ENCODE data around the gene ZP1.

ZP1 gene

DNA sequence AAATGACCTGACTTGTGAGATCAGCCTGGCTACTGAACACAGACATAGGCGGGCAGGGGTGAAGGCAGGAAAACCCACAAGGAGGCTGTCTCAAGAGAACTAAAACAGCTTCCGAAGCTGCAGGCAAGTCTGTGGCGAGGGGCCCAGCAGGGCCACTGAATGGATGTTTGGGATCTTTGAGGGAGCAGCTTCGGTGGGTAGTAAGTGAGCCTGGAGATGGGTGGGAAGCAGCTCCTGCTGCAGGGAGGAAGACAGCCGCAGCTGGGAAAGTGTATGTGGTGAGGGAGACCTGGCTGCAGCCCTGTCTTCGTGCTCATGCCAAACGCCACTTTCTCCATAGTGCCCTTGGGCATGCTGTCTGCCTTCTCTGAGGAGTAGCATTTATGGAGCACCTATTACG is 22.0 kb upstream of the ZP1 start:
- TF ChIP-seq TAF1 (IDR thresholded peaks at IDR 0.05; ENCODE audit: borderline replicate concordance, low read depth, low read length): no peak
- TF ChIP-seq POLR2AphosphoS5 (IDR thresholded peaks at IDR 0.05; ENCODE audit: low read depth, low read length): no peak
- no peak for TF ChIP-seq POLR2A (IDR thresholded peaks at IDR 0.05; ENCODE audit: low read depth, low read length)
- no peak for DNase-seq (ENCODE audit: insufficient read length)
- no peak for FAIRE-seq

DNA sequence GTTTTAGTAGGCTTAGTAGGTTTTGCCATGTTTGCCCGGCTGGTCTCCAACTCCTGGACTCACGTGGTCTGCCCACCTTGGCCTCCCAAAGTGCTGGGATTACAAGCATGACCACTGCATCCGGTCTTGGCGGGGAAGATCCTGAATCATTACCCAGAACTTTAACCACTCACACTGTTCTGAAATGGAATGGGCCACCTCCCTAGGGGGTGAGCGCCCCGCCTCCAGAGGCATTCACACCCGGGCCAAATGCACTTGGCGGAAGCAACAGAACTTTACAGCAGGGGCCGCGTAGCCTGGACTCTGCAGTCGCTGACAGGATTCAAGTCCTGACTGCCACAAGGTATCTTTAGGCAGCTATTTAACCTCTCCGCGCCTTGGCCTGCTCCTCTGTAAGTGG is 20.1 kb upstream of the ZP1 start:
- DNase-seq (ENCODE audit: insufficient read length): no peak
- no peak for FAIRE-seq
- TF ChIP-seq POLR2A (IDR thresholded peaks at IDR 0.05; ENCODE audit: low read depth, low read length): no peak
- no peak for TF ChIP-seq TAF1 (IDR thresholded peaks at IDR 0.05; ENCODE audit: borderline replicate concordance, low read depth, low read length)
- no peak for TF ChIP-seq POLR2AphosphoS5 (IDR thresholded peaks at IDR 0.05; ENCODE audit: low read depth, low read length)

DNA sequence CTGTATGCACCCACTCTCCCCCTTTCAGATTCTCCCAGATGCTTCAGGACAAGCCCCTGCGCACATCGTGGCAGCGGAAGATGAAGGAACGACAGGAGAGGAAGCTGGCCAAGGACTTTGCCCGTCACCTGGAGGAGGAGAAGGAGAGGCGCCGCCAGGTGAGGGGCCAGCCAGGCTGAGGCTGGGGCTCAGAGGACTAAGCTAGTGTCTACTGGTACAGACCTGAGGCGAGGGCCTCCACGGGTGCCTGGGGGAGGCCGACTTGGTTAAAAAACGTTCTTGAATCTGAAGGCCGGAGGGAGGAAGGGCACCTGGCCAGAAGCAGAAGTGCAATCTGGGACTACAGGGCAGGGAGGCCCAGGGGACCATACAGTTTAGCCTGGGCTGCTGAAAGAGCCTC is 19.4 kb upstream of the ZP1 start:
- FAIRE-seq (no peak), DNase-seq (ENCODE audit: insufficient read length) (no peak)
- TF ChIP-seq POLR2A (IDR thresholded peaks at IDR 0.05; ENCODE audit: low read depth, low read length) (no peak), POLR2AphosphoS5 (IDR thresholded peaks at IDR 0.05; ENCODE audit: low read depth, low read length) (no peak), TAF1 (IDR thresholded peaks at IDR 0.05; ENCODE audit: borderline replicate concordance, low read depth, low read length) (no peak)

DNA sequence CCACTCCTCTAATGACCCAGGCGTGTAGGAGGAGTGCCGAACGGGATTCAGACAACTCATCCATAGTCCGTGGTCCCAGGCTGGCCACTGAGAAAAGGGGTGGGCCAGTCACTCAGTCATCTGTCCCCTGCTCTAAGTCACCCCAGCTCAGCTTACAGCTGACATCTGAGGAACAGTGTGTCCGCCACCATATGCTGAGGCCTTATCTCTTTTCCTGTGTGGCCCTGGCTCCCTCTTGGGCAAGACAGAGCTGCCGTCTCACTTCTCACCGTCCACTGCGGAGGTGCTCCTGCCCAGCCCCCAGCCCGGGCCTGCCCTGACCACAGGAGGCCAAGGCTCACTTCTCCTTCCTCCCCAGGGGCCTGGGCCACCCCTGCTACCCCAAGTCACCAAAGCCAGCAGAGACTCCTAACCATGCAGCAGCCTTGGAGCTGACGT is 18.6 kb upstream of the ZP1 start:
- TF ChIP-seq TAF1 (IDR thresholded peaks at IDR 0.05; ENCODE audit: borderline replicate concordance, low read depth, low read length) (no peak), POLR2A (IDR thresholded peaks at IDR 0.05; ENCODE audit: low read depth, low read length) (no peak), POLR2AphosphoS5 (IDR thresholded peaks at IDR 0.05; ENCODE audit: low read depth, low read length) (no peak)
- FAIRE-seq (no peak), DNase-seq (ENCODE audit: insufficient read length) (no peak)

DNA sequence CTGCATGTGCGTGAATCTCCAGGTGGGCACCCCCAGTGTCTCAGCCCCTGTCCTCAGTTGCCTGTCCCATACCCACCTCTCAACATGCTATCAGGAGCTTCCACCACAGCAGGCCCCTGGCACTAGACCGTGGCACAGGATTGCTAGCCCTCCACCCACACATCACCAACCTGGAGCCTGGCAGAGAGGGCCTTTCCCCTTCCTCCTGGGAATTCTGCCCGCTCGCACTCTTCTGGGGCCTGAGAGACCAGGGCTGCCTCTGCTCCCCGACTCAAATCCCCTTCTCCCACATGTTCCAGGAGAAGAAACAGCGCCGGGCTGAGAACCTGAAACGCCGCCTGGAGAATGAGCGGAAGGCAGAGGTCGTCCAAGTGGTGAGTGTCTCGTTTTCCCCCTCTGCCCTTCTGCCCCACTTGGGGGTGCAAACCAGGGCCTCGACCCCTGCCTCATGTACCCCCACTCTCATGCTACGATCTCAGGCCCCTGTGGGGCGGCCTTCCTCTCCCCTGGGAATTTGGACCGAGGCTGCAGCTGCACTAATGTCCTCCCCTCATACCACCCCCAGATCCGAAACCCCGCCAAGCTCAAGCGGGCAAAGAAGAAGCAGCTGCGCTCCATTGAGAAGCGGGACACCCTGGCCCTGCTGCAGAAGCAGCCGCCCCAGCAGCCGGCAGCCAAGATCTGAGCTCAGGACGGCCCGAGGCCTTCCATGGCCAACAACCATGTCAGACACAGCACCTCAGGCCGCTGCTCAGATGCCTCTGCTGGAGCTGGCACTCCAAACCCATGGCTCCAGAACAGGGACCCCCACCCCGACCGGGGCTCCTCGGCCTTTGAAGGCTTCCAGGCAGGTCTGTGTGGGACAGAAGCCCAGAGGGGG is 17.5 kb upstream of the ZP1 start:
- DNase-seq (ENCODE audit: insufficient read length): no peak
- no peak for TF ChIP-seq TAF1 (IDR thresholded peaks at IDR 0.05; ENCODE audit: borderline replicate concordance, low read depth, low read length)
- no peak for TF ChIP-seq POLR2AphosphoS5 (IDR thresholded peaks at IDR 0.05; ENCODE audit: low read depth, low read length)
- no peak for TF ChIP-seq POLR2A (IDR thresholded peaks at IDR 0.05; ENCODE audit: low read depth, low read length)
- no peak for FAIRE-seq

DNA sequence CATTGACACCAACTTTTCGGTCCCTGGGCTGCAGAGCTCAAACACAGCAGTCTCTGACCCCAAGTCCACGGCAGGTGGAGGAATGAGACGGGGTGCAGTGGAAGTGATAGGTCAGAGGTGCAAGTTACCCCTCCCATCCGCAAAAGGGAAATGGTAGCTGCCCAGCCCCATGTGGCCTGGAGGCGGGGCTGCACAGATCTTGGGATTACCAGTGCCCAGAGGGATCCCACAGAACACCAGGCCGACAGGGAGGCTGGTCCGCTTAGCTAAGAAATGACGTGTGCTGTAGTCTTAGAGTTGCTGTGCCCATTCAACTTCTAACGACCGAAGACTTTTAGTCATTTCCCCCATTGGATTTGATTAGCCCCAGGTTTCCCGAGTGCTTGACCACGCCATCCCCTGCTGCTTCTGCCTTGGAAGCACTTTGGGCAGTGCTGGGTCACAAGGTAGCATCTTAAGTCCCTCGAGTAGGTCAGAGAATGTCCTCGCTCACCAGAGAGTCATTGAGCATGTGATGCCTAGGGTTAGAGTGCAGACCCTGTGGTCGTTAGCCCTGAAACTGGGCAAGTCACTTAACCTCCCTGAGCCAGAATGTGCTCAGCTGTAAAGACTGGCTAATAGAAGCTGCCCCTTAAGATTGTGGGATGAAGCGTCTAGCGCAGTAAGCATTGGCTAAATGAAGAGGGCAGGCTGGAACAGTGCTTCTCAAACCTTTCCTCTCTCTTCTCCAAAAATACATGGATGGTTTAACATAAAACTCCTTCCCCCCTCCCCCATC is 15.8 kb upstream of the ZP1 start:
- TF ChIP-seq POLR2A (IDR thresholded peaks at IDR 0.05; ENCODE audit: low read depth, low read length) (no peak), POLR2AphosphoS5 (IDR thresholded peaks at IDR 0.05; ENCODE audit: low read depth, low read length) (no peak; the same call in 1 of the 2 replicates), TAF1 (IDR thresholded peaks at IDR 0.05; ENCODE audit: borderline replicate concordance, low read depth, low read length) (no peak)
- FAIRE-seq (no peak), DNase-seq (ENCODE audit: insufficient read length) (no peak)

DNA sequence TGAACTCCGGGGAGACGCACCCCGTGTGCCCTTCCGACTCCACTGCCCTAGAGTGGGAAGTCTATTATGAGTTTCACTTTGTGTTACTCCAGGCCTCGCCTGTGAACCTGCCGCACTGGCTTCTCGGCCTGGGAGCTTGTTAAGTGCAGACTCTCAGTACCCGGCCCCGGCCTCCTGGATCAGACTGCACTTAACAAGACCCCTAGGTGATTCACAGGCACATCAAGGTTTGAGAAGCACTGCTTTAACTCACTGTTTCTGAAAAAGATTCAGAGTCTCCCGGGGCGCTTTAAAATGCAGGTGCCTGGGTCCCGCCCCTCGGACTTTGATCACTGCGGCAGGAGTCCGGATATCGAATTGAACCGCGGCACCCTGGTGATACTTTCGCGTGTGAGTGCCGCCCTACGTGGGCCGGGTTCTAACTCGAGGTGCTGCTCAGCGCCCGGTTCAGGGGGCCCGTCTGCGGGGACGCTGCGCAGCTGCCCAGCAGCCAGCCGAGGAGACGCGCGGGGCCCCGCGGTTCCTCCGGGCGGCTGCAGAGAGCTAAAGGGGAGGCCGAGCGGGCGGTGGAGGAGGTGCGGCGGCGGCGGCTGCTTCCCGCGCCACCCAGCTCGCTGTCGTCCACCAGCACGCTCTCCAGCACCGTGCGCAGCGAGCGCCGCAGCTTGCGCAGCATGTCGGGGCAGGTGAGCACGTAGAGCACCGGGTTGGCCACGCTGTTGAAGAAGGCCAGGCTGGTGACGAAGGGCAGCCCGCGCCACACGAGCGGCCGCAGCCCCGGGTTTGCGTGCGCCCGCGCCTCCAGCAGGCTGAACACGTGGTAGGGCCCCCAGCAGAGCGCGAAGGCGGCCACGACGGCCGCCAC is 15.0 kb upstream of the ZP1 start:
- DNase-seq (ENCODE audit: insufficient read length) (no peak), FAIRE-seq (no peak)

DNA sequence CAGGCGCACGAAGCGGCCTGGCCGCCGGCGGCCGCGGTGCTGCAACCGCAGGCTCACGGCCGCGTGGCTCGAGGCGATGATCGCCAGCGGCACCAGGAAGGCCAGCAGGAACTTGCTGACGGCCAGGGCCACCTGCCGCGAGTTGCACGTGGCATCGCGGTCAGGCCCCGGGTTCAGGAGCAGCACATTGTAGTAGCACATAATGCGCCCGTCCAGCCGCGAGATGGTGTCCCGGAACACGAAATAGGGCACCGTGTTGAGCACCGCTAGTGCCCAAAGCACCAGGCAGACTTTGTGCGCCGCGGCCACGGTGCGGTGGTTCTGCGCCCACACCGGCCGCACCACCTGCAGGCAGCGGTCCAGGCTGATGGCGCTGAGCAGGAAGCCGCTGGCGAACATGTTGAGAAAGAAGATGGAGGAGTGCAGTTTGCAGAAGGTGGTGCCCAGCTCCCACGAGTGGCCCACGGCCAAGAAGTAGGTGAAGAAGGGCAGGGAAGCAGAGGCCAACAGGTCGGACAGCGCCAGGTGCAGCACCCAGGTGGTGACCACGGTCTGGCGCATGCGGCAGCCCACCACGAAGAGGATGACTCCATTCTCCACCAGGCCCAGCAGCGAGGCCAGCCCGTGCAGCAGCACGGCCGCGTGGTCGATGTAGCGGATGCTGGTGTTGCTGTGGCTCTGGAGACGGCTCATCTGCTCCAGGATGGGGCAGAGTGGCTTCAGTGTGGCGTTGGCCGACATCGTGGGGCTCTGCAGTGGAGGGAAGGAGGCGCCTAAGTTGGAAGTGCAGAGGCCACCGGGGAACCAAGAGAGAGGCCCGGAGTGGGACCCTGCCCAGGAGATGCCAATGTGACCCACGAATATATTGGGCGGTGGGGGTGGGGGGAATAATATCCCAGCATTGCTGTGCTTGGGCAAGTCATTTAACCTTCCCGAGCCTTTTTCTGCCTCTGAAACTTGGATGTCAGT is 14.1 kb upstream of the ZP1 start:
- DNase-seq (ENCODE audit: insufficient read length) (no peak), FAIRE-seq (no peak)
- no peak for TF ChIP-seq POLR2A (IDR thresholded peaks at IDR 0.05; ENCODE audit: low read depth, low read length)
- no peak for TF ChIP-seq POLR2AphosphoS5 (IDR thresholded peaks at IDR 0.05; ENCODE audit: low read depth, low read length)
- no peak for TF ChIP-seq TAF1 (IDR thresholded peaks at IDR 0.05; ENCODE audit: borderline replicate concordance, low read depth, low read length)

More for the DNA sequence above, 15.0 kb upstream of the ZP1 start:
- no peak for TF ChIP-seq TAF1 (IDR thresholded peaks at IDR 0.05; ENCODE audit: borderline replicate concordance, low read depth, low read length)
- no peak for TF ChIP-seq POLR2AphosphoS5 (IDR thresholded peaks at IDR 0.05; ENCODE audit: low read depth, low read length)
- TF ChIP-seq POLR2A (IDR thresholded peaks at IDR 0.05; ENCODE audit: low read depth, low read length): no peak

DNA sequence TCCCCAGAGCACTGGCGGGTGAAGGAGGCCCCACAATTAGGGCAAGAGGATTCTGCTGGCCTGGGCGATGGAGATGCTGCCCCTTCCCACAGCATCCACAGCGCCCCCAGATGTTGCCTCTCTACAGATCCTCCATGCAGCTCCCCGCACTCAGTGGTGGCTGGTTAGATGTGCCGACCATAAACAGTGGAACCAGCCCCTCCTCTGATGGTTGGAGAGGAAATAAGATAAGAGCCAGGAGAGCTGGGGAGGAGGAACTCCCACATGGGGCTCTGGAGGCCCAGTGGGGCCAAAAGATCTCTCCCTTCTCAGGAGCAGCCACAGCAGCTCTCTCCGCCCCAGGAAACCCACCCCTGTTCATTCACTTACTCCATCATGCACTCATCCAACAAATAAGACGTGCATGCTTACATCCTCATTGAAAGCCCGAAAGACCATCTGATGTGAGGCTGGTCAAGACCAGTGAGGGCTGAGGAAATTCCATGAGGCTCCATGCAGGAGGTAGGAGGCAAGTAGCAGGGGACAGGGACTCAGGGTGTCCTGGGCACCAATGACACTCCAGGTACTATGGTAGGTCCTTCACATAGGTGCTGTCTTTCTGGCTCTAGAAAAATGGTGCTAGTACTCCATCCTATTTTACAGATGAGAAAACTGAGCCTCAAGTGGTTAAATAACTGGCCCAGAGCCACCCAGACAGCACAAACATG is 13.0 kb upstream of the ZP1 start:
- FAIRE-seq (no peak), DNase-seq (ENCODE audit: insufficient read length) (no peak)
- TF ChIP-seq POLR2A (IDR thresholded peaks at IDR 0.05; ENCODE audit: low read depth, low read length) (no peak), TAF1 (IDR thresholded peaks at IDR 0.05; ENCODE audit: borderline replicate concordance, low read depth, low read length) (no peak), POLR2AphosphoS5 (IDR thresholded peaks at IDR 0.05; ENCODE audit: low read depth, low read length) (no peak)
